NCI-H2227 (cell line): Measurements from ENCODE around the gene GCNA.

Experiments
- DNase-seq: peaks from one replicate; lab custom pipeline; 2025; ENCODE audit not compliant: unreplicated experiment; lab: John Stamatoyannopoulos, UW

GCNA gene

DNA sequence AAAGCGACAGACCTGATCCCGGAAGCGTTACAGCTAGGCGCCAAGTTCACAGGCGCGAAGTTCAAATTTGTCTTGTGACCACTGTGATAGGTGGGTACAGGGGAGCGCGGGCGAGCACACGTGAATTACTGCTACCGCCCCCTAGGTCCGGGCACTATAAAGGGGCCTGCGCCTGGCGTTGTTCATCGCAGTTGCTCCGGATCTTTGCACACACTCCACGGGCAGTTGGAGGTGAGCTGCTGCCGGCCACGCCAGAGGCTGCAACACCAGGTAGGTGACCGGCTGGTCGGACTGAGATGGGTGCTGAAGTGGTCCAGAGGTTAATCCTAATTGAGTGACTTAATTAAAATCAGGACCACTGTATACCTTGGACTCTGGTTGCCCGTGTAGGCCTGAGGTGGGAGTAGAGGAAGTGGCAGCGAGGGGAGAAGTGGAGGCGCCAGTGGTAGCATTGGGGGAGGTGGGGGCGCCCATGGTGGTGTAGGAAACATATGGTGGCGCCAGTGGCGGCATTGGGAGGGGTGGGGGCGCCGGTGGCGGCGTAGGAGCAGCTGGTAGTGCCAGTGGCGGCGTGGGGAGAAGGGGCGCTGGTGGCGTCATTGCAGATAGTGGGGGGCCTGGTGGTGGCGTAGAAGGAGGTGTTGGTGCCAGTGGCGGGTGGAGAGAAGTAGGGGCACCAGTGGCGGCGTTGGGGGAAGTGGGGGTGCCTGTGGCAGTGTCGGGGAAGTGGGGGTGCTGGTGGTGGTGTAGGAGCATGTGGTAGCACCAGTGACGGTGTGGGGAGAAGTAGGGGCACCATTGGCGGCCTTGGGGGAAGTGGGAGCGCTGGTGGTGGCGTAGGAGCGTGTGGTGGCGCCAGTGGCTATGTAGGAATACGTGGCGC, at the start of gene GCNA:
Gene GCNA (plus strand): TSS at position 185 of the 883 bp plus-strand sequence. CDS start 2,385 bp downstream, outside the sequence.
- DNase-seq: no peak

- peak; percentile 50 for DNase-seq
Observed at GRCh38 chrX:71532078-71532752, 46.0 kb upstream of the GCNA start.

GRCh38 chrX:71532753-71533425, 45.3 kb upstream of the GCNA start, which contains the start of gene OGT:
OGT (plus strand) TSS chrX:71533104; CDS start chrX:71533300, 196 bp downstream.
- peak; percentile 99 for DNase-seq

GRCh38 chrX:71533516-71533850, 44.8 kb upstream of the GCNA start:
- DNase-seq: no peak

DNA sequence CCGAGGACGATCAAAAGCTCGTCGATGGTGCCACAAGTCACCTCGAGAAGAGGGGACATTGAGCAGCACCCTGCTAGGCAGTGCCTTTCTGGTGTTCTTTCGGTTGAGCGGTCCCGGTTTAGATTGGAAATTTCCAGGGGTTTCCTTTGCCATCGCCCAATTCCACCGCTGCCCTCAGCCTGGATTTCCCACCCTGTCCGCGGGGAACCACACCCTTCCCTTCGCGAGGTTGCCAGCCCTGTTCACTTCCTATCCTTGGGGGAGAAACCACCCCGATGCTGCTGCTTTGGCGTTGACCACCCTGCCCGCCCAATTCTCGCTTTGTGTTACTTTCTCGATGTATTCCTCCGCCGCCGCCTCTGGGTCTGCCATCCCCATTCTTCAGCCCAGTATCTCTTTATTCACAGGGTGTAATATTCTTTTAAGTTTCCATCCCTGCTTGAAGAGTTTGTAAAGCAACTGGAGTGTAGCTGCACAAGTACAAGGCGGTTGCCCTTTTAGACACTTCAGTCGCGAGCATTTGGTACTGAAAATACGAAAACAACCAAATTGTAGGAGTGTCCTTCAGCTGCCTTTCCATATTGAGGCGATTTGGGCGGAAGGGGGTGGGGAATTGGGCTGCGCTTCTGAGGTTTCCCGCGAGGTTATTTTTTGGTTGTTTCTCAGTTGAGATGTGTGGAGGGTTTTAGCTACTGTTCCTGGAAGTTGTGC, 44.2 kb upstream of the GCNA start:
- peak; percentile 76 for DNase-seq

DNA sequence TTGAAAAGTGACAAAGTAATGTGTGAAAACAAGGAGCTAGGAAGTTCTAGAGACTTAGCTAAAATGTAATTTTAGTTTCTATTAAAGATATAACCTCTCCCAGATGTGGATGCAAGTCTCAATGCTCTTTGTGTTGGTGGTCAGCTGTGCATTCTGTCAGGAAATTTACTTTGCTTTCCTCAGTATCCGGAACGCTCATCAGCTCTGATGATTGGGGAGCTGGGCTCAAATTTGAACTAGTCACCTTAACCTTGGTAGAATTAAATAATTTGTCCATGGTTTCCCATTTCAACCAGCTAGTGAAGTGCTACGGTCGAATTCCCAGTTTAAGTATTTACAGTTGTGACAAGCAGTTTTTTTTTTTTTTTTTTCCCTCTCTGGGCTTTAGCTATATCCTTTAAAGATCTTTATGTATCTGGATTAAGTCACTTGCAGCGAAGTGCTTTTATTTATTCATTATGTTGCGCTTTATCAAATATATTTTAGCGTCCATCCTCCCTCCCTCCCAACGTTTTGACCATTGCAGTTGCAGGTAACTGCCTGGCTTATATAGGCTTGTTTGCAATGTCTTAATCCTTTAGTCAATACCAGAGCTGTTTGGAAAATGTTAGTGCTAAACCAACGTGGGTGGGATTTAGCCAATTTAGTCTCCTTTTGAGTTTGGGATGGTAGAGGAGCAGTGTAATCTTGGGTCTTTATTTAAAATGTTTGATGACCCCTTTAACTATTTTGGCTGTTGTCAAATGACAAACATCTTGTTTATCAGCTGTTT, 43.3 kb upstream of the GCNA start:
- no peak for DNase-seq

GRCh38 chrX:71536285-71536684, 42.0 kb upstream of the GCNA start:
- no peak for DNase-seq

DNA sequence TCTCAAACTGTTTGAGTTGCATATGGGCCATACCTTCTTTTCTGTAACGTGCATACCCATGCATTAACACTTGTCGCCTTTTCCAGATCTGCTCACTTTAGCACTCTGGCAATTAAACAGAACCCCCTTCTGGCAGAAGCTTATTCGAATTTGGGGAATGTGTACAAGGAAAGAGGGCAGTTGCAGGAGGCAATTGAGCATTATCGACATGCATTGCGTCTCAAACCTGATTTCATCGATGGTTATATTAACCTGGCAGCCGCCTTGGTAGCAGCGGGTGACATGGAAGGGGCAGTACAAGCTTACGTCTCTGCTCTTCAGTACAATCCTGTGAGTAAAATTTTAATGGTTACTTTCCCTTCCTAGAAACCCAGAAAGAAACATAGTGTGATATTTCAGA, 40.5 kb upstream of the GCNA start:
- no peak for DNase-seq

GRCh38 chrX:71540801-71541200, 37.4 kb upstream of the GCNA start:
- no peak for DNase-seq

- no peak for DNase-seq
Observed at GRCh38 chrX:71541210-71542022, 36.8 kb upstream of the GCNA start.

- no peak for DNase-seq
Observed at GRCh38 chrX:71542411-71542810, 35.8 kb upstream of the GCNA start.

GRCh38 chrX:71542825-71543224, 35.4 kb upstream of the GCNA start:
- DNase-seq: no peak

GRCh38 chrX:71543316-71543715, 34.9 kb upstream of the GCNA start:
- no peak for DNase-seq

DNA sequence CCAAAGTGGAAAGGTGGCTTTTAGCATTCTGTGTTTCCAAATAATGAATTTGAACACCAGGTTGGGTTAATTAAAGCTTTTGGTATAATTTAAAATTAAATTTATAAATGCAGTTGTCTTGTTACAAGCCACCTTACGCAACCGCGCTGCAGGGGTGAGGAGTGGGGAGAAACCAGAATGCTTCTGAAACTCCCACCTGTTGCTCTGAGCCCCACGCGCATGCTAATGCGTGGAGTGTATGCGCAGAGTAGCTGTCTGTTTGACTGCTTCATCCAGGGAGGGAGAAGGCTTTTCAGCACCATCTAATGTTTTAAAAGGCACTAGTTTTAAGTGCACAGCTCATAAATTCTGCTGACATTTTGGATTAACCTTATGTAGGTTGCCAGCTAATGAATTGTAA, 32.9 kb upstream of the GCNA start:
- DNase-seq: no peak

DNA sequence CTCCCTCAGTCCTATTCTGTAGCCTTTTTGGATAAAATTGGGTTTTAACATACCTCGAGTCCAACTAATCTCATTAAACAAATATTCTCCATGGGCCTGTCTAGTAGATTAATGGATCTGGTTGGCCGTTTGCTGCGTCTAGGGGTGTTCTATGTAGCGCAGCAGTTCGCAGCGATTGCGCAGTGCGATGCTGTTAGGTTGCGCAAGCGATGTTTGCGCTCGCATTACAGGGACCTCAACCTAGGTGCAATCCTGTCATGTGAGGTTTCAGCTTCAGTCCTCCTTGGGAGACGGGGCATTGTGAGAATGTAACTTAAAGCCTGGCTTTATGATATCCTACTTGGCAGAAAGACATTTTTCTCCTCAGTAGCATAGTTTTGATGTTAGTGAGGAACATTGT, 31.4 kb upstream of the GCNA start:
- DNase-seq: no peak

DNA sequence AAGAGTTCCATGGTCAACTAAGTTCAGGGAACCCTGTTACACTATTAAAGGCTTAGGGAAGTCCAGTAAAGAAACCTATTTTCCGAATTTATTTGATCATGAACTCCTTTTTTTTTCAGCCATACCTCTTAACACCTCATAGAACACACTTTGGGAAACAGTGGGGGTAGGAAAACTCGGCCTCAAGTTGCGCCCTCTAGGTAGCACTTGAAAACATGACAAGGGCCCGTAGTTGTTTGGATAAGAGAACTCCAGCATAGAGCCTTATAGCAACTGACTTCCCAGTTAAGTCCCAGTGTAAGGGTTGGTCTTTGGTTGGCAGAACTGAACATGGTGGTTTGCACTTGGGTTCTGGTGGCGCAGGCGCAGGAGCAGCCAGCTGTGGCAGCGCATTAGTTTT, 30.9 kb upstream of the GCNA start:
- DNase-seq: no peak

DNA sequence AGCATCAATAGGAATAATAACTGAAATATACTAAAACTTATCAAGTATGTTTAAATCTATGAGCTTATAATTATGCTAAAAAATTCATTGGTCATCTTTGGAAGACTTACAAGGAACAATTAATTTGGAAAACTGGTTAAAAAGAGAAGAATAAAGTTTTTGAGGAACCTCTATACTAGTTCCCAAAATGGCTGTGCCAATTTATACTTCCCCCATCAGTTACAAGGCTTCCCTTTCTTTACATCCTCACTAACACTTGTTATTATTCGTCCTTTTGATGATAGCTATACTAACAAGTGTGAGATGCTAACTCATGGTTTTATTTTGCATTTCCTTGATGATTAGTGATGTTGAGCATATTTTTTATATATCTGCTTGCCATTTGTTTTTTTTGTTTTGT, 28.3 kb upstream of the GCNA start:
- no peak for DNase-seq

GRCh38 chrX:71550578-71550977, 27.7 kb upstream of the GCNA start:
- no peak for DNase-seq

DNA sequence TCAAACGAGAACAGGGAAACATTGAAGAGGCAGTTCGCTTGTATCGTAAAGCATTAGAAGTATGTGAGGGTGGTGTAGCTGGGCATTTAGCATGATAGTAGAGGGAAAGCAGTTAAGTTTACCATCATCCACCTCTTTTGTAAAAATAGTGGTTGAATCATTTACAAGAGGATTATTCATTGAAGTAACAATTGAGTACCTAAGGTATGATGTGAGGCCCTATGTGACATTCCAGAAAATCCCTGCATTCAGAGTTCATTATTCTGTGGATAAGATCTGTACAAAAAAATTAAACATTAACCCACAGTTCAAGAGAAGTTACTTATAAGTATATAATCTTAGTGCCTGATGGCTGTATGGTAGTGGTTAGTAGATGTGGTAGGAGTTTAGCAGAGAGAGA, 22.2 kb upstream of the GCNA start:
- no peak for DNase-seq

DNA sequence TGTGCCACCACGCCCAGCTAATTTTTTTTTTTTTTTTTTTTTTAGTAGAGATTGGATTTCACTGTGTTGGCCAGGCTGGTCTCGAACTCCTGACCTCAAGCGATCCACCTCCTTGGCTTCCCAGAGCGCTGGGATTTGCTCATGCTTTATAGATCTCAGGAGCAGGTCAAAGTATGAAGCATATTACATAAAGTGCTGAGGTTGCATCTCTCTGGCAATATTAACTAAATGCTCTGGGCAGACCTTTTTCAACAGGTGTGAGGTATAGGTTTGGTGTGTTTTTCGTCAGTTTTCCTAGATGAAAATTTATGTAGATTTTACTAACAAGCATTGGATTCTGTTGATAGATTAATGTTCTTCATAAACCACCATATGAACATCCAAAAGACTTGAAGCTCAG, 19.3 kb upstream of the GCNA start:
- DNase-seq: no peak
